HepG2 (cell line): ENCODE results near the gene OGFR. TPM values are rescaled to one million over a fixed set of nuclear protein-coding genes. Genes with fewer than 3 reads are reported as not detected.

Experiments
- CCAR2 ChIP-seq: fragments of 200-400 bp; formaldehyde crosslinking; optimal IDR thresholded peaks from 2 replicates; pipeline ENCODE3; 2018; ENCODE audit warnings: low read depth, mild to moderate bottlenecking, low read length, moderate library complexity
- FLYWCH1 ChIP-seq: sonication (generic); formaldehyde crosslinking; IDR thresholded peaks from 2 replicates; pipeline ENCODE4 v1.8.1; 2023; ENCODE audit warnings: mild to moderate bottlenecking, missing genetic modification reagents
- GZF1 ChIP-seq: sonication (generic); formaldehyde crosslinking; IDR thresholded peaks from 2 replicates; pipeline ENCODE4 v1.5.1; 2020; ENCODE audit warnings: mild to moderate bottlenecking, missing genetic modification reagents
- HNF4A ChIP-seq: sonication (generic); formaldehyde crosslinking; IDR thresholded peaks from 2 replicates; pipeline ENCODE4 v1.4.0; 2020; ENCODE audit warnings: missing genetic modification reagents
- HOXA9 ChIP-seq: sonication (generic); formaldehyde crosslinking; IDR thresholded peaks from 2 replicates; pipeline ENCODE4 v1.8.1; 2022; ENCODE audit warnings: missing genetic modification reagents, mild to moderate bottlenecking, moderate library complexity, borderline replicate concordance
- KAT2B ChIP-seq: fragments of 150-350 bp; IDR thresholded peaks from 2 replicates; pipeline ENCODE4 v1.6.1; 2014; ENCODE audit warnings: low read depth, low read length, borderline replicate concordance
- KDM6A ChIP-seq: IDR thresholded peaks from 2 replicates; pipeline ENCODE4 v1.6.1; 2016; ENCODE audit warnings: low read depth
- SRSF1 ChIP-seq: fragments of 200-400 bp; formaldehyde crosslinking; optimal IDR thresholded peaks from 2 replicates; pipeline ENCODE3; 2017; ENCODE audit warnings: mild to moderate bottlenecking, low read depth, low read length, moderate library complexity
- TCF7 ChIP-seq: sonication (generic); IDR thresholded peaks from 2 replicates; pipeline ENCODE4 v1.6.1; 2016; ENCODE audit warnings: antibody characterized with exemption, low read depth
- TOE1 ChIP-seq: sonication (generic); formaldehyde crosslinking; IDR thresholded peaks from 2 replicates; pipeline ENCODE4 v1.4.0; 2020; ENCODE audit warnings: mild to moderate bottlenecking, missing genetic modification reagents
- YY1 ChIP-seq: IDR thresholded peaks from 2 replicates; pipeline ENCODE4 v1.6.1; 2011; ENCODE audit warnings: low read length, low read depth, moderate library complexity, mild to moderate bottlenecking; ENCODE audit not compliant: insufficient read depth, insufficient replicate concordance
- polyA plus RNA-seq, 8 experiments: library from polyadenylated mRNA; depleted of rRNA in 3 of 8; stranded (reverse) in 7 of 8; unstranded in 1 of 8; fragments of >200 nt; fragmentation: Illumina TruSeq in 4 of 8; extraction: Trizol in 4 of 8; gene quantifications; 2 replicates each; pipeline versions ENCODE4 v1.2.1 to v1.2.3, GENCODE V29; 2011 to 2016; ENCODE audit warnings: low read depth in 4 of 8, missing spikeins in 1 of 8, mixed read lengths in 1 of 8; ENCODE audit not compliant: insufficient read depth in 1 of 8
- total RNA-seq, 5 experiments: library from RNA; depleted of rRNA; stranded (reverse); fragments of >200 nt; fragmentation: Illumina TruSeq; extraction: Trizol; gene quantifications; 2 replicates each; pipeline ENCODE4 v1.2.3, GENCODE V29; 2016; ENCODE audit warnings: low read depth in 1 of 5
- TF ChIP-seq, protein P1 (sequence below): sonication (generic); formaldehyde crosslinking; IDR thresholded peaks from 2 replicates; pipeline ENCODE4 v1.8.0; 2023; ENCODE audit warnings: mild to moderate bottlenecking, missing genetic modification reagents
- TF ChIP-seq, protein P2 (sequence below): sonication (generic); formaldehyde crosslinking; IDR thresholded peaks from 2 replicates; pipeline ENCODE4 v1.5.0; 2020; ENCODE audit warnings: mild to moderate bottlenecking, low read depth, missing genetic modification reagents, borderline replicate concordance
- TF ChIP-seq, protein P3 (sequence below): sonication (generic); formaldehyde crosslinking; IDR thresholded peaks from 2 replicates; pipeline ENCODE4 v1.4.0; 2020; ENCODE audit warnings: missing genetic modification reagents, borderline replicate concordance
- TF ChIP-seq, protein P4 (sequence below): IDR thresholded peaks from 2 replicates; pipeline ENCODE4 v1.6.1; 2016; ENCODE audit warnings: mild to moderate bottlenecking, missing biosample characterization, missing genetic modification reagents
- TF ChIP-seq, protein P5 (sequence below): sonication (generic); formaldehyde crosslinking; IDR thresholded peaks from 2 replicates; pipeline ENCODE4 v1.4.0; 2020; ENCODE audit warnings: missing genetic modification reagents
- TF ChIP-seq, protein P6 (sequence below): IDR thresholded peaks from 2 replicates; pipeline ENCODE4 v1.6.1; 2016; ENCODE audit warnings: low read depth, missing genetic modification reagents, missing compliant biosample characterization

The OGFR gene
- total and polyA plus RNA-seq, 2 of the 13 experiments (the other 11 are each of a cell fraction or from before 2014, with no cell fraction given) = 47.7 to 81.8 TPM

DNA sequence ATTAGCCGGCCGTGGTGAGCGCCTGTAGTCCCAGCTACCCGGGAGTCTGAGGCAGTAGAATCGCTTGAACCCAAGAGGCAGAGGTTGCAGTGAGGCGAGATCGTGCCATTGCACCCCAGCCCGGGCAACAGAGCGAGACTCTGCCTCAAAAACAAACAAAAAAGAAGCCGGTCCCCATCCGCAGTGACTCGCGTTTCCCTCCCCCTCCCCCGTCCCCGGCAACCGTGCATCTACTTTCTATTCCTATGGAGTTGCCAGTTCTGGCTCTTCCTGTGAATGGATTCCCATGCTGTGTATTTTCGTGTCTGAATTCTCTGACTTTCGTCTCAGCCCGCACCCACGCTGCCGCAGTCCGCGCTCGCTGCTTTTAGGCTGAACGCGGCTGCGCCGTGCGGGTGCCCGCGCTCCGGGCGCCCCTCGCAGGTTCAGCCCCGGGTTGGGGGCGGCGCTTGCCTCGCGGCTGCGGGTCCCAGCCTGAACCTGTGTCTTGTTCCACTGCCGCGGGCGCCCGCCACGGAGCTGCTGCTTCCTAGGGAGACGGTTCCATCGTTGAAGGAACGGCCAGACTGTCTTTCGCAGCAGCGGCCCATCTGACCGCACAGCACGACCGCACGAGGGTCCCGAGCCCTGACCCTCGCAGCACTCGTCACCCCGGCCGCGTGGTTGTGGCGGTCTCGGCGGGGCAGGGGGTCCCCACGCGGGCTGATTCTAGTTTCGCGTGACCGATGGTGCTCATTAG lies 9.4 kb upstream of the OGFR start (continued):
- TF ChIP-seq FLYWCH1 (CRISPR knock-in tag) (no peak), KAT2B (no peak), SRSF1 (peak; percentile 60), YY1 (peak; percentile 67), TOE1 (CRISPR knock-in tag) (no peak), CCAR2 (no peak), HNF4A (no peak), HOXA9 (CRISPR knock-in tag) (0 out of 2 replicates have a peak, but pooled peaks have one; percentile 51), KDM6A (CRISPR knock-in tag) (no peak), GZF1 (CRISPR knock-in tag) (peak; percentile 23; the same call in 1 of the 2 replicates), TCF7 (no peak; the same call in 1 of the 2 replicates)
- TF ChIP-seq, protein P1, sequence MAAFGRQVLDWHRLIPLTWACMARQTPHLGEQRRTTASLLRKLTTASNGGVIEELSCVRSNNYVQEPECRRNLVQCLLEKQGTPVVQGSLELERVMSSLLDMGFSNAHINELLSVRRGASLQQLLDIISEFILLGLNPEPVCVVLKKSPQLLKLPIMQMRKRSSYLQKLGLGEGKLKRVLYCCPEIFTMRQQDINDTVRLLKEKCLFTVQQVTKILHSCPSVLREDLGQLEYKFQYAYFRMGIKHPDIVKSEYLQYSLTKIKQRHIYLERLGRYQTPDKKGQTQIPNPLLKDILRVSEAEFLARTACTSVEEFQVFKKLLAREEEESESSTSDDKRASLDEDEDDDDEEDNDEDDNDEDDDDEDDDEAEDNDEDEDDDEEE (CRISPR knock-in tag) = no peak
- TF ChIP-seq, protein P2, sequence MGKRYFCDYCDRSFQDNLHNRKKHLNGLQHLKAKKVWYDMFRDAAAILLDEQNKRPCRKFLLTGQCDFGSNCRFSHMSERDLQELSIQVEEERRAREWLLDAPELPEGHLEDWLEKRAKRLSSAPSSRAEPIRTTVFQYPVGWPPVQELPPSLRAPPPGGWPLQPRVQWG (CRISPR knock-in tag) = no peak
- TF ChIP-seq, protein P3, sequence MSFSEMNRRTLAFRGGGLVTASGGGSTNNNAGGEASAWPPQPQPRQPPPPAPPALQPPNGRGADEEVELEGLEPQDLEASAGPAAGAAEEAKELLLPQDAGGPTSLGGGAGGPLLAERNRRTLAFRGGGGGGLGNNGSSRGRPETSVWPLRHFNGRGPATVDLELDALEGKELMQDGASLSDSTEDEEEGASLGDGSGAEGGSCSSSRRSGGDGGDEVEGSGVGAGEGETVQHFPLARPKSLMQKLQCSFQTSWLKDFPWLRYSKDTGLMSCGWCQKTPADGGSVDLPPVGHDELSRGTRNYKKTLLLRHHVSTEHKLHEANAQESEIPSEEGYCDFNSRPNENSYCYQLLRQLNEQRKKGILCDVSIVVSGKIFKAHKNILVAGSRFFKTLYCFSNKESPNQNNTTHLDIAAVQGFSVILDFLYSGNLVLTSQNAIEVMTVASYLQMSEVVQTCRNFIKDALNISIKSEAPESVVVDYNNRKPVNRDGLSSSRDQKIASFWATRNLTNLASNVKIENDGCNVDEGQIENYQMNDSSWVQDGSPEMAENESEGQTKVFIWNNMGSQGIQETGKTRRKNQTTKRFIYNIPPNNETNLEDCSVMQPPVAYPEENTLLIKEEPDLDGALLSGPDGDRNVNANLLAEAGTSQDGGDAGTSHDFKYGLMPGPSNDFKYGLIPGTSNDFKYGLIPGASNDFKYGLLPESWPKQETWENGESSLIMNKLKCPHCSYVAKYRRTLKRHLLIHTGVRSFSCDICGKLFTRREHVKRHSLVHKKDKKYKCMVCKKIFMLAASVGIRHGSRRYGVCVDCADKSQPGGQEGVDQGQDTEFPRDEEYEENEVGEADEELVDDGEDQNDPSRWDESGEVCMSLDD = no peak; the same call in 1 of the 2 replicates
- TF ChIP-seq, protein P4, sequence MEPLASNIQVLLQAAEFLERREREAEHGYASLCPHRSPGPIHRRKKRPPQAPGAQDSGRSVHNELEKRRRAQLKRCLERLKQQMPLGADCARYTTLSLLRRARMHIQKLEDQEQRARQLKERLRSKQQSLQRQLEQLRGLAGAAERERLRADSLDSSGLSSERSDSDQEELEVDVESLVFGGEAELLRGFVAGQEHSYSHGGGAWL = peak; percentile 90
- TF ChIP-seq, protein P5, sequence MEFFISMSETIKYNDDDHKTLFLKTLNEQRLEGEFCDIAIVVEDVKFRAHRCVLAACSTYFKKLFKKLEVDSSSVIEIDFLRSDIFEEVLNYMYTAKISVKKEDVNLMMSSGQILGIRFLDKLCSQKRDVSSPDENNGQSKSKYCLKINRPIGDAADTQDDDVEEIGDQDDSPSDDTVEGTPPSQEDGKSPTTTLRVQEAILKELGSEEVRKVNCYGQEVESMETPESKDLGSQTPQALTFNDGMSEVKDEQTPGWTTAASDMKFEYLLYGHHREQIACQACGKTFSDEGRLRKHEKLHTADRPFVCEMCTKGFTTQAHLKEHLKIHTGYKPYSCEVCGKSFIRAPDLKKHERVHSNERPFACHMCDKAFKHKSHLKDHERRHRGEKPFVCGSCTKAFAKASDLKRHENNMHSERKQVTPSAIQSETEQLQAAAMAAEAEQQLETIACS (CRISPR knock-in tag) = peak; percentile 95
- TF ChIP-seq, protein P6, sequence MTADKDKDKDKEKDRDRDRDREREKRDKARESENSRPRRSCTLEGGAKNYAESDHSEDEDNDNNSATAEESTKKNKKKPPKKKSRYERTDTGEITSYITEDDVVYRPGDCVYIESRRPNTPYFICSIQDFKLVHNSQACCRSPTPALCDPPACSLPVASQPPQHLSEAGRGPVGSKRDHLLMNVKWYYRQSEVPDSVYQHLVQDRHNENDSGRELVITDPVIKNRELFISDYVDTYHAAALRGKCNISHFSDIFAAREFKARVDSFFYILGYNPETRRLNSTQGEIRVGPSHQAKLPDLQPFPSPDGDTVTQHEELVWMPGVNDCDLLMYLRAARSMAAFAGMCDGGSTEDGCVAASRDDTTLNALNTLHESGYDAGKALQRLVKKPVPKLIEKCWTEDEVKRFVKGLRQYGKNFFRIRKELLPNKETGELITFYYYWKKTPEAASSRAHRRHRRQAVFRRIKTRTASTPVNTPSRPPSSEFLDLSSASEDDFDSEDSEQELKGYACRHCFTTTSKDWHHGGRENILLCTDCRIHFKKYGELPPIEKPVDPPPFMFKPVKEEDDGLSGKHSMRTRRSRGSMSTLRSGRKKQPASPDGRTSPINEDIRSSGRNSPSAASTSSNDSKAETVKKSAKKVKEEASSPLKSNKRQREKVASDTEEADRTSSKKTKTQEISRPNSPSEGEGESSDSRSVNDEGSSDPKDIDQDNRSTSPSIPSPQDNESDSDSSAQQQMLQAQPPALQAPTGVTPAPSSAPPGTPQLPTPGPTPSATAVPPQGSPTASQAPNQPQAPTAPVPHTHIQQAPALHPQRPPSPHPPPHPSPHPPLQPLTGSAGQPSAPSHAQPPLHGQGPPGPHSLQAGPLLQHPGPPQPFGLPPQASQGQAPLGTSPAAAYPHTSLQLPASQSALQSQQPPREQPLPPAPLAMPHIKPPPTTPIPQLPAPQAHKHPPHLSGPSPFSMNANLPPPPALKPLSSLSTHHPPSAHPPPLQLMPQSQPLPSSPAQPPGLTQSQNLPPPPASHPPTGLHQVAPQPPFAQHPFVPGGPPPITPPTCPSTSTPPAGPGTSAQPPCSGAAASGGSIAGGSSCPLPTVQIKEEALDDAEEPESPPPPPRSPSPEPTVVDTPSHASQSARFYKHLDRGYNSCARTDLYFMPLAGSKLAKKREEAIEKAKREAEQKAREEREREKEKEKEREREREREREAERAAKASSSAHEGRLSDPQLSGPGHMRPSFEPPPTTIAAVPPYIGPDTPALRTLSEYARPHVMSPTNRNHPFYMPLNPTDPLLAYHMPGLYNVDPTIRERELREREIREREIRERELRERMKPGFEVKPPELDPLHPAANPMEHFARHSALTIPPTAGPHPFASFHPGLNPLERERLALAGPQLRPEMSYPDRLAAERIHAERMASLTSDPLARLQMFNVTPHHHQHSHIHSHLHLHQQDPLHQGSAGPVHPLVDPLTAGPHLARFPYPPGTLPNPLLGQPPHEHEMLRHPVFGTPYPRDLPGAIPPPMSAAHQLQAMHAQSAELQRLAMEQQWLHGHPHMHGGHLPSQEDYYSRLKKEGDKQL (CRISPR knock-in tag) = no peak; the same call in 1 of the 2 replicates
